Fibroblast of skin of left biceps (primary cell): ENCODE data around the gene BCL11B.

Experiments used
- DNase-seq, 2 experiments: peaks; one replicate each; pipeline ENCODE4 v3.0.0-alpha.2; 2013; ENCODE audit warnings: low read depth in 2 of 2

BCL11B gene

DNA sequence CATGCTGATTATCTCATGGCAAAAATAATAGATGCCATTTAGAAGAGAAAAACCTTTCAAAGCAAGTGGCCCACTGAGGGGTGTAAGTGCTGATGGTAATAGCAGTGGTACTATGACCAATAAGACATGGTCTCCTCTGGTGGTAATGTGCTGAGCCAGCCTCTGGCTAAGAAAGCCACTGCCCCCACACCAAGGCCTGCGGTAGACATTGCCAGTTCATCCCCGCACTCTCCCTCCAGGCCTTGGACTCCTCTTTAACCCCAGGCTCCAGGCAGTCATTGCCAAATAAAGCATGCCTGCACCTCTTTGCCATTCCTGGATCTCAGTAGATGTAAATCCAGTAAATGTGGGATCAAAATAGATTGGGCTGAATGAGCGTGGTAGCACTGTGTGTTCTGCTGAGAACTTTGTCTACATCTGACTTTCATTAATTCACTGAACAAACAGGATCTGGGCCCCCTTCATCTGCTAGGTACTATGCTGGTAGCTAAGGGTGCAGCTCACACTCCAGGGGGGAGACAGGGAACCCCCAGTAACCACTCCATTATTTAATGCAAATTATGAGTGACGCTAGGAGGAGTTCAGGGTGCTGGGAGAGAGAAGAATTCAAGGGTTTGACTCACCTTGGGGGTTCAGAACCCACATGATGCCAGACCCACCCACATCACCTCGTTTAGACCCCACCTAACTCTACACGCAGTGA, 89.3 kb downstream of the BCL11B start:
- DNase-seq, result no peak

GRCh38 chr14:99181804-99182520, 90.0 kb downstream of the BCL11B start:
- DNase-seq, result no peak

- no peak for DNase-seq
Measured at GRCh38 chr14:99181241-99181640, 90.8 kb downstream of the BCL11B start.

GRCh38 chr14:99179946-99180345, 92.1 kb downstream of the BCL11B start:
- DNase-seq, result no peak

- DNase-seq, result no peak
Measured at GRCh38 chr14:99179506-99179905, 92.5 kb downstream of the BCL11B start.

GRCh38 chr14:99177886-99178835, 93.8 kb downstream of the BCL11B start:
- DNase-seq, result no peak

- no peak for DNase-seq
Measured at GRCh38 chr14:99177046-99177655, 94.8 kb downstream of the BCL11B start.

- no peak for DNase-seq
Measured at GRCh38 chr14:99176156-99176945, 95.6 kb downstream of the BCL11B start.

DNA sequence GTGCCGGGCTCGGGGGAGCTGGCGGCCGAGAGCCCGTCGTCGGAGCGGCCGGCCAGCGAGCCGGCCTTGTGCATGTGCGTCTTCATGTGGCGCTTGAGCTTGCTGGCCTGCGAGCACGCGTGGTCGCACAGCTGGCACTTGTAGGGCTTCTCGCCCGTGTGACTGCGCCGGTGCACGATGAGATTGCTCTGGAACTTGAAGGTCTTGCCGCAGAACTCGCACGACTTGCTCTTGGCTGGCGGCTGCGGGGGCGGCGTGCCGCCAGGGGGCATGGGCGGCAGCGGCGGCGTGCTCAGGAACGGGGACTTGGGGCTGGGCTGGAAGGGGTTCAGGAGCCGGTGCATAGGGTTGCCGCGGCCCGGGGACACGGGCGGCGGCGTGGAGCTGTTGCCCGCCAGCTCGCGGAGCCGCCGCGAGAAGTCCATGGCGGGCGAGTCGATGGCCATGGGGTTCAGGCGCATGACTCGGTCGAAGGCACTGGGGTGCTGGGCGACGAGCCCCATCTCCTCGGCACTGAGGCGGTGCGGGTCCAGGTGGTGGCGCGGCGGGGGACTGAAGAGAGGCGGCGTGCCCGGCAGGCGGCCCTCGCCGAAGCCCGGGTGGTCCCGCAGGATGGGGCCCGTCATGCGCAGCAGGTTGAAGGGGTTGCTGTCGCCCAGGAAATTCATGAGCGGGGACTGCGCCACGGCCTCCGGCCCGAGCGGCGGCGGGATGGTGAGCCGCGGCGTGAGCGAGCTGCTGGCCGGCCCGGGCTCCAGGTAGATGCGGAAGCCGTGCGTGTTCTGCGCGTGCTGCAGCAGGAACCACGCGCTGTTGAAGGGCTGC, 96.5 kb downstream of the BCL11B start:
- no peak for DNase-seq

DNA sequence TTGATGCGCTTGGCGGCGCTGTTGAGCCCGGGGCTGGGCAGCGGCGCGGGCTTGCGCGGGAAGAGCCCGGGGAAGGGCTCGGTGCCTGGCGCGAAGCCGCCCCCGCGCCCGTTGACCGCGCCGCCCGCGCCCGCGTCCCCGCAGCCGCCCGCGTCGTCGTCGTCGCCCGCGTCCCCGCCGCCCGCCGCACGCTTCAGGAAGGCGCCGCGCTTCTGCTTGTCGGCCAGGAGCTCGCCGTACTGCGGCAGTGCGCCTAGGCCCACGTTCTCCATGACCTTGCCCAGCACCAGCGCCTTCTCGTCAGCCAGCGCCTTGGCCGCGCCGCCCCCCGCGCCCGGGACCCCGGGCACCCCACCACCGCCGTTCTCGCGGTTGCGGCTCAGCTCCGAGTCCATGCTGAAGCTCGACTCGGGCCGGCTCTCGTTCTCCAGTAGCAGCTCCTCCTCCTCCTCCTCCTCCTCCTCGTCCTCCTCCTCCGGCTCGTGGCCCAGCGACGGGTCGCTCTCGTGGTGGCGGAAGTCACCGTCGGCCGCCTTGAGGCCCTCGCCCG, 97.2 kb downstream of the BCL11B start:
- no peak for DNase-seq

DNA sequence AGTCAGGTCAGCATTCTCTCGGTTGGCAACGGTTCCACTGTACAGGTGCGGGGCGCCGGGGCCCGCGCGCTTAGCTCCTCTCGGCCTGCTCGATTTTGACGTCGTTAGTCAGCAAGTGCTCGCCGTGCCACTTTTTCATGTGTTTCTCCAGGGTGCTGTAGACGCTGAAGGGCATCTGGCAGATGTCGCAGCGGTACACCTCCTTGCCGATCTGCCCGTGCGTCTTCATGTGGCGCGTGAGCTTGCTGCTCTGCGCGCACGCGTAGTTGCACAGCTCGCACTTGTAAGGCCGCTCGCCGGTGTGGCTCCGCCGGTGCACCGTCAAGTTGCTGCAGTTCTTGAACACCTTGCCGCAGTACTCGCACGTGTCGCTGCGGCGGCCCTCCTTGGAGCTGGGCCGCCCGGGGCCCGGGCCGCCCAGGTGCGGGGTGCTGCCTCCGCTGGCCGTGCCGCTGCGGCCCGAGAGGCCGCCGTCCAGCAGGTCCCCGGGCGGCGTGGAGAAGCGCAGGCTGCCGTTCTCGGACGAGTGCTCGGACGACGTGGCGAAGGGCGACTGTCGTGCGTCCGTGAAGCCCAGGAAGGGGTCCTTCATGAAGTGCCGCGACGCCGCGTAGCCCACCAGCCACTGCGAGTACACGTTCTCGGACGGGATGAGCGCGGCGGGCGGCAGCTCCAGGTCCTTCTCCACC, 97.8 kb downstream of the BCL11B start:
- no peak for DNase-seq

DNA sequence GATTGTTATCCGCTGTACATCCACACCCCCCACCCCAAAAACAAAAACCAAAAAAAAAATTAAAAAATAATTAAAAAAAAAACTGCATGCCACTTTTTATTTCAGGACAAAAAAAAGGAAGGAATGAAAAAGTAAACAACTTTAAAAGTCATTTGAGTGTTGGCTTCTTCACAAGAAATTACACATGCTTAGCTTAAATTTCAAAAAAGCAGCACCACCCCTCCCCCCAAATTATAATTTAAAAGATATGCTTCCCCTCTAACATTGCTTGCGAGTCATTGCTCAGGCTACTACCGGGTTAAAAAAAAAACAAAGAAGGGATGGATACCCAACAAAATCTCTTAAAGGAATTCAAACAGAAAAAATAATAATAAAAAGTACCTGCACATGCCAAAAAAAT, 98.5 kb downstream of the BCL11B start:
- DNase-seq, result no peak

- DNase-seq, result no peak
Measured at GRCh38 chr14:99173086-99173485, 98.9 kb downstream of the BCL11B start.

GRCh38 chr14:99171396-99171795, 100.6 kb downstream of the BCL11B start:
- DNase-seq, result no peak

DNA sequence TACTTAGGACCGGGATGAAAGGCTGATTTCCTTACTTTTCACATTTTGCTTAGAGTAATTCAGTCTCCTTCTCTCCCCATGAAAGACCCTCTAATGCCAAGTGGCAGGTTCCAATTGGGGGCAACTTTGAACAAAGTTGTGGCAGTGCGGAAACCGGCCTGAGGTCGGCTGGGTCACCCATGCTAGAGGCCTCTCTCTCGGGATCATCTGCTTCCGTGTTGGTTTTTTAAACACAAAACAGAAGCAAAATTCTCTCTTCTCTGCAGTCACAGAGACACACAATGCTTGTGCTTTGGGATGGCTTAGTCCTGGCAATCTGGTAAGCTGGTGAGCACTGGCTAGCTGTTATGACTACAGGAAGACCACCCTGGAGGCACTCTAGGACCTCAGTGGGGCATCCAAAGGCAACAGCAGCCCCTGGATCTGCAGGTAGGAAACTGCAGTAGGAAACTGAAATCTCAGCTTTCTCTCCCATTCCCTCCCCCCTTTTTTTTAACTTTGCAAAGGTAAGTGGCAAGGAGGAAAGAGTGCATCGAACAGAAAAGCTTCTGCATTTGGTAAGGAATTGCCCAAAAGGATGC, 102.1 kb downstream of the BCL11B start:
- no peak for DNase-seq

- DNase-seq, result no peak
Measured at GRCh38 chr14:99168330-99168729, 103.7 kb downstream of the BCL11B start.

DNA sequence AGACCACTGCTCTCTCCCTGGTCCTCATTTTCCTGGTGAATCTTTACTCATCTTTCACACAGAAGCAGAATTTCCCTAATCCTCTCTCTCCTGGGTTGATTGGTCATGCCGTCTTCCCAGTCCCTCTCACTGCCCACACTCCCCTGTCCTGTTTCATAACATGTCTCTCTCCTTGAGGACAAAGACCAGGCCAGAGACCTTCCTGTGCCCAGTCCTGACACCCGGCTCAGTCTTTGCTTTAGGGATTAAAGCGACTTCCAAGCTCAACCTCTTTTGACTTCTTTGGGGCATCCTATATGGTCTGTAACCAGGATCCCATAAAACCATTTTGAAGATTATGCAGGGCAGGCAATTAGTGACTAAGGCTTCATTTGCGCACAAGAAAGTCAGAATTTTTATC, 105.5 kb downstream of the BCL11B start:
- DNase-seq, result no peak

DNA sequence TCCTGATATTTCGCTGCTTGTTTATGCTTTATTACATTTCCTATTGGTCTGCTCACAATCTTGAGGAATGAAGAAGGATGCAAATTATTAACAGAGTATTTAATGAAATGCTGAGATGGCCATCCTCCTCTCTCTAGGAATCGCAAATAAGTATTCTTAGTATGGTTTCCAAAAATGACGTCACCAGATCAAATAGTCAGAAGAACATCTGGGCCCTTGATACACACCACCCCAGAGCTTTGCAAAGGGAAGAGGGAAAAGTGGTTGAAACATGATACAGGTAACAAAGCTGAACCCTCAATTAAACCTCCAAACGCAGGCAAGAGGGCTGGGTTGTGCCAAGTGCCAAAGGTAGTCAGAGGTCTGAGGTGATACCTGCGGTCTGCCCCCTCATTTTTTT, 107.3 kb downstream of the BCL11B start:
- no peak for DNase-seq

DNA sequence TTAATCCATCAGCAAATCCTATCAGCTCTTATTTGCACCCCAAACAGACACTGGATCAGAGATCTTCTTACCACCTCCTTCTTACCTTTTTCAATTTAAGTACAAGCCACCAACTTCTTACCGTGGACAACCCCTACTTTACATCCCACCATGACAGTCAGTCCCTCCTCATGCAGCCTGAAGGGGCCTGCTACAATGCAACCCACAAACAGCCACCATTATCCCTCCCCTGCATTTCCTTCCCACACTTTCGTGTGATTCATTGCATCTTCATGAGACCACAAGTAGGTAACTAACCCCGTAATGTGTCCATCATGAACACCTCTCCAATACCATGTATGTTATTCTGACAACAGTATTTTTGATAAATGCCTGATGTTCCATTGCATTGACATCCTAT, 108.6 kb downstream of the BCL11B start:
- no peak for DNase-seq
